ACC112 (cell line): ENCODE measurements around the gene RAB40B.
"Not testable (repeated sequence)": the region's sequence is repeated elsewhere in the genome, so short reads cannot be mapped to it uniquely, and the experiment has no call there.

Experiments
- H2AFZ ChIP-seq: fragments of 200-600 bp; sonication (generic); one replicate; pipeline ENCODE4 v1.6.0; 2017; ENCODE audit warnings: antibody characterized with exemption, low read length; ENCODE audit not compliant: unreplicated experiment
- H3K27ac ChIP-seq: fragments of 200-600 bp; sonication (generic); 2 replicates; pipeline ENCODE4 v1.5.1; 2014; ENCODE audit warnings: low read depth, mild to moderate bottlenecking, antibody characterized with exemption, low read length, moderate library complexity
- H3K27me3 ChIP-seq: fragments of 200-600 bp; sonication (generic); 2 replicates; pipeline ENCODE4 v1.6.1; 2014; ENCODE audit warnings: mild to moderate bottlenecking, antibody characterized with exemption, low read length, moderate library complexity, mixed read lengths; ENCODE audit not compliant: insufficient read depth
- H3K36me3 ChIP-seq: fragments of 200-600 bp; sonication (generic); 2 replicates; pipeline ENCODE4 v1.6.1; 2016; ENCODE audit warnings: mild to moderate bottlenecking, antibody characterized with exemption, low read length, moderate library complexity, mixed read lengths; ENCODE audit not compliant: insufficient read depth
- H3K4me1 ChIP-seq: fragments of 200-600 bp; sonication (generic); one replicate; pipeline ENCODE4 v1.6.1; 2016; ENCODE audit warnings: low read length, mixed read lengths; ENCODE audit not compliant: insufficient read depth, unreplicated experiment, control insufficient read depth
- H3K4me3 ChIP-seq: fragments of 200-600 bp; sonication (generic); 2 replicates; pipeline ENCODE4 v1.5.1; 2014; ENCODE audit warnings: mild to moderate bottlenecking, low read depth, low read length
- H3K79me2 ChIP-seq: fragments of 200-600 bp; sonication (generic); one replicate; pipeline ENCODE4 v1.6.0; 2016; ENCODE audit warnings: low read length; ENCODE audit not compliant: control insufficient read depth, unreplicated experiment, insufficient read depth

RAB40B gene

DNA sequence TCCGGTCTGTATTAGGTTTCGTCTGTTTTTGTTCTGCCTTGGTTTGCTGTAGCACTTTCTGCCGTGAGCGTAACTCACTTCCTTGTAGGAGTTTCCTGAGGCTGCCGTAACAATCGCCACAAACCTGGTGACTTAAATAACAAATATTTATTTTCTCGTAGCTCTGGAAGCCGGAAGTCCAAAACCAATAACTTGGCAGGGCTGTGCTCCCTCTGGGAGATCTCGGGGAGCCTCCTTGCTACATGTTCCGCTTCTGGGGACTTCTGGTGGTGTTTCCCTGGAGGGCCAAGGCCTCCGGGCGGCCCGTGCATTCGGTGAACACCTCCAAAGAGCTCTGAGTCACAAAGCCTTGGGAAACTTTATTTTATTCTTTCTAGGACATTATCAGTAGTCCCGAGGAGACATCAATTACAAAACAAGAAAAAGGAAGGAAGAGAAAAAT lies 43.4 kb downstream of the RAB40B start:
- Histone ChIP-seq H2AFZ (no peak overlapping the region), H3K4me3 (no peak overlapping the region), H3K27ac (no peak overlapping the region)

GRCh38 chr17:82654611-82655010 lies 43.9 kb downstream of the RAB40B start:
- H3K79me2 ChIP-seq, H3K27ac ChIP-seq, H3K36me3 ChIP-seq, H3K4me1 ChIP-seq, H3K27me3 ChIP-seq, H3K4me3 ChIP-seq, H2AFZ ChIP-seq: not testable (repeated sequence)

More for the DNA sequence above, 43.4 kb downstream of the RAB40B start:
- H3K36me3 ChIP-seq = 0 out of 2 replicates have a peak, but pooled peaks cover 3% of the 10 kb centered on the region
- H3K27me3 ChIP-seq = no peaks in the 10 kb centered on the region
- H3K79me2 ChIP-seq = no peaks in the 10 kb centered on the region
- H3K4me1 ChIP-seq = no peaks in the 10 kb centered on the region

DNA sequence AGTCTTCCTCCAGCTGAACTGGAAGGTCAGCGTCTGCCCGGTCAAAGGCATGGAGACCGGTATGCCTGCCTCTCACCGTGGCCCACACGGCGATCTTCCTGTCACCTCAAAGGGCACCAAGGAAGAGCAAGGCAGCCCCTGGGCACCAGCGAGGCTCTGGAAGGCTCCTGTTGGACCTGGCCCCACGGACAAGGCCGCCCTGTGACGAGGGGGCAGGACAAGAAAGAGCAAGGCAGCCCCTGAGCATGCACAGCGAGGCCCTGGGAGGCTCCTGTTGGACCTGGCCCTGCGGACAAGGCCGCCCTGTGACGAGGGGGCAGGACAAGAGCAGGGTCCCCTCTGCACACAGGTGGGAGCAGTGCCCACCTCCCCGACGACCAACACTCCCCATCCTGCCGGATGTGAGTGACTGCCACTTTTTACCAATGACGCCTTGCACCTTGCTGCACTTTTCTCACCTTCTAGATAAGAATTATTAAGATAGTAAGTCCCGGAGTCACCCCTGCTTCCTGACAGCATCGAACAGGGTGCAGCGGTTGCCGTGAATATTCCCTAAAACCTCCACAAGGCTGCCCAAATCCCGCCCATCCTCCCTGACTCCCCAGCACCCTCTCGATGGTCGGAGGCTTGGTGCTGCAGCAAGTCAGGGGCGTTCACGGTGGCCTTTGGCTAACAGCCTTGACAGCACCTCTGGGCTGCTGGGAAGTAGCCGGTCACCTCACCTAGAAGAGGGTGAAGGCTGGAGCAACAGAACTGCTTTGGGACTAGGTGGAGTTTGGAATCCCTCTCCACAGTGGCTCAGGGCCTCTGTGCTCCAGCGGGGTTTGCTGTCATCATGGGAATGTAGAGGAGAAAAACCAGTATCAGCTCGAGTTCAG lies 44.6 kb downstream of the RAB40B start:
- Histone ChIP-seq H3K27me3 (no peaks in the 10 kb centered on the region), H3K27ac (no peak overlapping the region), H3K4me1 (no peaks in the 10 kb centered on the region), H2AFZ (no peak overlapping the region), H3K36me3 (no peaks in the 10 kb centered on the region), H3K79me2 (no peaks in the 10 kb centered on the region), H3K4me3 (no peak overlapping the region)

GRCh38 chr17:82650723-82651122 lies 47.8 kb downstream of the RAB40B start:
- Histone ChIP-seq H2AFZ (no peak overlapping the region), H3K27ac (no peak overlapping the region), H3K4me1 (peaks cover 4% of the 10 kb centered on the region), H3K4me3 (no peak overlapping the region), H3K36me3 (no peaks in the 10 kb centered on the region), H3K27me3 (no peaks in the 10 kb centered on the region), H3K79me2 (peaks cover 21% of the 10 kb centered on the region)

DNA sequence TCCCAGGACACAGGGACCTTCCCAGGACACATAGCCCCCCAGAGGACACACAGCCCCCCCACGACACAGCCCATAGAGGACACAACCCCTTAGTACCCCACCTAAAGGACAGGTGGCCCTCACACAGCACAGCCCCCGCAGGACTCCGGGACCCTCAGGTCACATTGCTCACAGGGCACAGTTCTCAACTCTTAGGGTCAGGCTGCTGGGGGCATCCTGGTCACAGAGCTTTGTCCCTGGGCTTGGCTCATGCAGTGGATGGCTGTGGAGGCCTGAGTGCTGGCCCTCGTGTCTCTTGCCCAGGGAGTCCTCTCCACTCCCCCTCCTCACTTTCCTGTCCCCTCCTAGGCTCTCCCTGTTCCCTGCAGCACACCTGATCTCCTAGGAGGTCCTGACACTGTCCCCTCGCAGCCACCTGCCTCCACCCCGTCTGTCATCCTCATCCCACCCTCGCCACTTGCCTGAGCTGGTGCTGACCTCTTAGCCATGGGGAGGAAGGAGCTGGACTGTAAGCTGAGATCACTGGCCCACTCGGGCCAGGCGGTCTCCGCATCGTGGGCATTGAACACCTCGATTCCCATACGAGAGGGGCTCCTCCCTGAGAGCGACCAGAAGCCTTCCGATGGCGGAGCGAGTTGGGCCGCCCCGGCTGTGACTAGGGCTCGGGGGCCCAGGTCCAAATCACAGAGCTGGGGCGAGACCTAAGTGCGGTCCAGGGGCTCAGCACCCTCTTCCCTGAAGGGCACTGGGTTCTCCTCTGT lies 48.8 kb downstream of the RAB40B start:
- Histone ChIP-seq H3K36me3 (no peaks in the 10 kb centered on the region), H3K27ac (no peak overlapping the region), H3K4me3 (no peak overlapping the region), H3K4me1 (peaks cover 4% of the 10 kb centered on the region), H2AFZ (no peak overlapping the region), H3K27me3 (no peaks in the 10 kb centered on the region), H3K79me2 (peaks cover 30% of the 10 kb centered on the region)

GRCh38 chr17:82648742-82649331 lies 49.7 kb downstream of the RAB40B start:
- H3K4me1 ChIP-seq = peaks cover 4% of the 10 kb centered on the region
- no peaks in the 10 kb centered on the region for H3K27me3 ChIP-seq
- peaks cover 5% of the 10 kb centered on the region; the same call in 1 of the 2 replicates for H3K36me3 ChIP-seq
- peaks cover 38% of the 10 kb centered on the region for H3K79me2 ChIP-seq
- H2AFZ ChIP-seq = no peak overlapping the region
- H3K27ac ChIP-seq = no peak overlapping the region
- 0 out of 2 replicates have a peak overlapping the region, but pooled peaks have one; percentile 40 for H3K4me3 ChIP-seq

DNA sequence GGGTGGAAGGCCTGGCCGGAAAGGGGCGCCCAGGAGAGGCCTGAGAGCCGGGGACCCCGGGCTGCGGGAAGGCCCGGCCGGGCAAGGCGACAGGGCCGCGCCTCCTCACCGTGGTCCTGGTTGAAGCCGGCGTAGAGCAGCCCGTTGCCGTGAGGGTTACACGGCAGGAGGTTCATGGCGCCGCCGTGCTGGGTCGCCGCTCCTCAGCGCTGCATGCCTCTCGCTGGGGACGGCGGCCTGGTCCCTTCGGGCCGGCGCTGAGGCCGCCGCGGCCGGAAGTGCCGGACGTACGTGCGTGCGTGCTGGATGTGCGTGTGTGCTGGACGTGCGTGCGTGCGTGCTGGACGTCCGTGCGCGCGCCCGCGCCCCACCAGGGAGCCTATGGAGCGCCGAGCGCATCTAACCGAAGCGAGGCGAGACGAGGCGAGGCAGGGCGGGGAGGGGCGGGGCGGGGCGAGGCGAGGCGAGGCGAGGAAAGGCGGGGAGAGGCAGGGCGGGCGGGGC lies 50.3 kb downstream of the RAB40B start, which contains the start of gene WDR45B:
WDR45B (minus strand) TSS at position 280 of the 504 bp plus-strand sequence; CDS start at position 176, 104 bp downstream.
- Histone ChIP-seq H3K4me1 (peaks cover 4% of the 10 kb centered on the region), H3K36me3 (peaks cover 11% of the 10 kb centered on the region; the same call in 1 of the 2 replicates), H2AFZ (peak within 1 kb of the TSS; percentile 61), H3K27ac (peak within 1 kb of the TSS; percentile 97), H3K4me3 (peak within 1 kb of the TSS; percentile 88), H3K79me2 (peaks cover 44% of the 10 kb centered on the region), H3K27me3 (no peaks in the 10 kb centered on the region)

GRCh38 chr17:82647593-82648164 lies 50.8 kb downstream of the RAB40B start:
- H3K27me3 ChIP-seq = no peaks in the 10 kb centered on the region
- H3K27ac ChIP-seq = peak overlapping the region; percentile 97
- peaks cover 4% of the 10 kb centered on the region for H3K4me1 ChIP-seq
- H2AFZ ChIP-seq = peak overlapping the region; percentile 61
- peaks cover 13% of the 10 kb centered on the region for H3K36me3 ChIP-seq
- peak overlapping the region; percentile 88 for H3K4me3 ChIP-seq
- H3K79me2 ChIP-seq = peaks cover 48% of the 10 kb centered on the region

DNA sequence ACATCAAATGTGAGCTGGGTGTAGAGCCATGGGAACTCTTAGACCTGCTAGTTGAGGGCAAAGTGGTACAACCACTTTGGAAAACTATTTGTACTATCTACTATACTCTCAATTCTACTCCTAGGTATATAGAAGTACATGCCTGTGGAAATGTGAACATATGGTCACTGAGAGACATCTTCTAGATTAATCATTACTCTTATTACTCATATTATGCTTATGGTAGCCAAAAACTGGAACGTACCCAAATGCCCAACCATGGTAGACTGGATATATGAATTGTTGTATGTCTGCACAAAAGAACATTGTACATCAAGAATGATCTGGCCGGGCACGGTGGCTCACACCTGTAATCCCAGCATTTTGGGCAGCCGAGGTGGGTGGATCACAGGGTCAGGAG lies 53.0 kb downstream of the RAB40B start:
- Histone ChIP-seq H3K36me3 (peaks cover 23% of the 10 kb centered on the region), H3K79me2 (peaks cover 69% of the 10 kb centered on the region), H3K27ac (no peak overlapping the region), H3K27me3 (no peaks in the 10 kb centered on the region), H2AFZ (no peak overlapping the region), H3K4me3 (no peak overlapping the region), H3K4me1 (peaks cover 4% of the 10 kb centered on the region)

DNA sequence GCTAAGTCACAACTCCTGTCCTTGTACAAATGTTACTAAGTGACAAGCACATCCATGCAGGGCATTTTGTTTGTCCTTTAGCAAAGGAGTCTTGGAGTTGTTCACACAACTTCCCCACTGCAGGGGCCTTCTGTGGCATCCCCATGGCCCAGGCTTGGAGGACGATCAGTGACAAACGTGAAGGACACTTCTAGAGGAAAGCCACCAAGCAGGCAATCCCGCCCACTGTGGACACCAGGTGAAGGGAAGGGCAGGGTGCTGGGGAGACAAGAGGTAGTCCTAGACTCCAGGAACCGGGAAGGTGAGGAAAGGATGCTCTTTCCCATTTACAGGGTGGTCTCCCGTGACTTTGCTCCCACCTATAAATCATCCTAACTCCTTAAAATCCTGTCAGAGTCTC lies 54.4 kb downstream of the RAB40B start:
- H3K27ac ChIP-seq = no peak overlapping the region
- H3K27me3 ChIP-seq = no peaks in the 10 kb centered on the region
- peaks cover 23% of the 10 kb centered on the region for H3K36me3 ChIP-seq
- peaks cover 4% of the 10 kb centered on the region for H3K4me1 ChIP-seq
- peaks cover 81% of the 10 kb centered on the region for H3K79me2 ChIP-seq
- H2AFZ ChIP-seq = no peak overlapping the region
- no peak overlapping the region for H3K4me3 ChIP-seq
